ENCODE measurements around the gene NFE2L1.
A peak's percentile ranks its signal among the peaks of the same experiment; 100 is the strongest.
"Not testable (repeated sequence)": the region's sequence is repeated elsewhere in the genome, so short reads cannot be mapped to it uniquely, and the experiment has no call there.

The NFE2L1 gene

DNA sequence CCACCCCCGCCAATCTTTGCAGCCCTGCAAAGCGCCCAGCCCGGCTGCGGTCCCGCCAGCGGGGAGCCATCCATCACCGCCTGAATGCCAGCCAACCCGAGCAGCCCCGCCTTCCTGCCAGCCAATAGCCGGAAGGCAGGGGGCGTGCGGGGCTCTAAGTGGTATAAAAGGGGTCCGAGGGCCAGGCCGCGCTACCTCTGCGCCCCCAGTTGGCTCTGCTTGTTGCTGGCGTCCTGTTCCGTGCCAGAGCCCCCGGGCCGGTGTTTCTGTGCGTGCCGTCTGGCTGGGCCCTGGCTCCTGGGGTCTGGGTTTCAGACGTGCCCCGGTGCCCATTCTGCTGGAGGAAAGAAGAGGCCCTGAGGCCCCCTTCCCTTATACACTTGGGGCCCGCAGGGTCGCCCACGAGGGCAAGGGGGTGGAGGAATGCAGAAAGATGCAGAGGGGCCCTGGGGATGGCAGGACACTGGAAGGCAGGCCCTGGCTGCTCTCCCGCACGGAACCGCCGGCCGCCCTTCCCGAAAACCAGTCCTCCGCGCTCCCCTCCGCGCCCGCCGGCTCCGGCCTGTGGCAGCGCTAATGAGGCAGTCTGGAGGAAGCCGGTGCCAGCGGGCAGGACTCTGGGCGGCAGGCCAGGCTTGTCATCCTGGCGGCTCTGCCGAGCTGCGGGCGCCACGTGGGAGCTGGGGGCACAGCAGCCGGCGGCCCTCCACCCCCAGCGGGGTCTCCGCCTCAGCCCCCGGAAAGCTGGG, 24.6 kb upstream of the NFE2L1 start:
- DNase-seq: peak; percentile 40 to 47

DNA sequence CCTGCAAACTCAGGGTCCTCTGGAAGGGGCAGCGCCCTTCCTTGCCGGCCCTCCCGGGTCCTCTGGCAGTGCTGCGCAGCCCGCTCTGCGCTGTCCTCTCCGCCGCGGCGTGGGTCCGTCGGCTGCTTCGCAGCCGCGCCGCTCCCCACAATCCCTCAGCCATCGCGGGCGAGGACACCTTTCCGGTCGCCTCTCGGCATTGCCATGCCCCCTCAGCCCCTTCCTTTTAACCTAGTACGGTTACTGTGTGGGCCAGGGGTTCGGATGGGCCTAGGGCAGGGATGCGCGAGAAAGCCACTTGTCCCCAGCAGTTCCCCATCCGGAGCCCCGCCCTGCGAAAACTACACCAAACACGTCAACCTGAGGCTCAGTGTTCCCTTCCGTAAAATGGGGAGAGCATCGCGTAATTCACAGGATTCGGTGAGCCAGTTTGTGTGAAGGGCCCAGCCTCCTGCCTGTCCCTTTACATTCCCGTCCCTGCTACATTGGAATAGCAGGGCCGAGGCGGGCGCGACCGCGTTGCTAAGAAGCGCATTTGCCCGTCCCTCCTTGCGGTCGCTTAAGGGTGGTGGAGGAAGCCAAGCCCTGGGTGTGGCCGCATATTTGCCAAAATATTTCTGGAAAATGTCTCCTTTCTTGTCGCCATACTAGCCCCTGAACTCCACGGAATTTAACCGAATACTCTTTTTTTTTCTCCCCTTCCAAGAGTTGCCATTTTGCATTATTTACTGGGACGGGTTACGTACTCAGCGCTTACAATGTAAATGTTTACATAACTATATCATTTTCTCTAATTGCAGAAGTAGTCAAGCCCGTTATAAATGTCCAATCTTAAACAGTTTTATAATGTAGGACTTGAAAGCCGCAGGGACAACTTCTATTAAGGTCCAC, 23.8 kb upstream of the NFE2L1 start:
- DNase-seq: peak; percentile 30 to 56

DNA sequence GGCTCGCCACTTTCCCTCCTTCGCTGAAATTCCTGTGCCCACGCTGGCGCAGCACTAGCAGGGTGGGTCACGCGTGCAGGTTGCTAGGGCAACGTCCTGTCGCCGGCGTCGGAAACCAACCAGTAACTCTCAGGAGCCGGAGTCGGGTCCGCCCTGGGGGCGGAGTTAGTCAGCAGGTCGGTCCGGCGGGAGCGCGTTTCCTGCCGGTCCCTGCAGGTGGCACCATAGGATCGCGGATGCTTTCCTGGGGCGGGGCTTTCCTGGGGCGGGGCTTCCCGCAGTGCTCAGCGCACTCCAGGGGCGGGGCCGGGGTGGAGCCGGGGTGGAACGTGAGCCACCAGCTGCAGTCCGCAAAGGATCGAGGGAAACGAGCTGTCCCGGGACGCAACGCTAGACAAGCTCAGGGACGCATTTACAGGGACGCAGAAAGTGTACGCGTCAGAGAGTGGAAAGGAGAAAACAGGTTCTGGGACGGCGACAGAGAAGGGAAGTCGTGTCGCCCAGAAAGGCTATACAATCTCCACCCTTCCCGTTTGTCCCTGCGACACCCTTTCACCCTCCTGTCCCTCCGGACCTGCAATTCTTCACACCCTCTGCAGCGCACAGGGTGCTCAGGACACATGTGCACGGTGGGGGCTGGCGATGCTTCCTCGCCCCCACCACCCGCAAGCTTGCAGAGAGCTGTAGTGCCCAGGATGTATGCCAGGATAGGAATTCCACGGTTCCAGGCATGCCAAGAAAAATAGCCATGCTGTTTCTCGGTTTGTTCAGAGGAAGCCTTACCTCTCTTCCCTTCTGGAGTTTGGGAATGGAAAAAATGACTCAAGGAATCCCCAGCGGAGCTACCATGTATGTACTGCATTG, 22.9 kb upstream of the NFE2L1 start:
- peak; percentile 97 to 98 for DNase-seq

DNA sequence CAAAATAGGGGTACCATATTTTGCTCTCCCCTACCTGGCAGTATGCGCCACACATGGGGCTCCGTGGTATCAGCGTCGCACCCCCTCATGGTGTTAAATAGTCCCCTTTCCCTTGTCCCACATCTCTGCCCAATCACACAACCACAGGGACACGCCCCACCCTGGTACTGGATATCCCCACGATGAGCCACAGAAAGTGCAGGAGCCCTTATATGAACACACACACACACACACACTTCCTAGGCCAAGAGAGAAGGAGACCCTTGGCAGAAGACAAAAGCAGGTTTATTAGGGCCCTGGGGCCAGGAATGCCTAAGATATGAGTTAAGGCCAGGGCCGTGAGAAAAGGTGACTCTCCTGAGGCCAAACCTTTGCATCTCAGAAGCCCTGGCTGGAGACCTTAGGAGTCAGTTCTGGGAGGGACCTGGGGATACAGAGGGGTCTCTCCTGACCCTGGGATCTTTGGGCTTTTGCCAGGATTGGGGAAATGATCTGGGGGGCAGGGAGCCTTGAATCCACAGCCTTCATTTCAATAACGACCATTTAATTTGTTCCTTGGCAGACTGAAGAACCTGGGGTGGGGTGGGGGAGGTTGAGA, 22.2 kb upstream of the NFE2L1 start:
- DNase-seq: no peak

DNA sequence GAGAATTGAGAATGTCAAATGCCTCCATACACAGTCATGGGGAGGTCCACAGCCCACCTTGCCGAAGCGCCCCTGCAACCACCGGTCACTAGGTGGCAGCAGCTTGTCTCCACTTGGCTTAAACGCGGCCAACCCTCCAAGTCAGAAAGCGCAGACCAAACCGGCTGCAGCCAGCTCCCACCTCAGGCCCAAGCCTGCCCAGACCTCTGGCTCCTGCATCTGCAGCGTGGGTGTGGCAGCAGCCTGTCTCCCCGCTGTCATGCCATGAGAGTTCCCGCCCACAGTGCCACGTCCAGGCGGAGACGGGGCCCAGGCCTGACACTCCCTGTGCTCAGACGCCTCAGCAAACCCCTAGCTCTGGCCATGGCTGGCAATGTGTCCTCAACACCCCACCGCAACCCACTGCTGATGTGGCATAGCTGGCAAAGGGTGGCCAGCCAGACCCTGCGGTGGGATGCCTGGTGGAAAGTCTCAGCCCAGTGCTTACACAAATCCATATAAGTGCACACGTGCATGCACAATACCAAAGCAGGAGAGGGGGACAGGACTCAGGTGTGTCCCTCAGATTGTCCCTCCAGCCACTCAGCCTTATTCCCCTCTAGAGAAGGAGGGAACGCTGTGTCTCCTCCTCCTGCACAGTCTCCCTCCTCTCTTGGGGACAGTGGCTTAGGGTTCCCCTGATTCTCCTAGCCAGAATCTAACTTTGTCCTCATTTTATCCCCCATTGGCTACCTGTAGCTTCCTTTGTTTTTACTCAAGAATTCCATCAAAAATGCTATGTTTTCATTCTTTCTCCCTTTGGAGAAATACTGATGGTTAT, 21.4 kb upstream of the NFE2L1 start:
- DNase-seq: peak; percentile 74 to 77

DNA sequence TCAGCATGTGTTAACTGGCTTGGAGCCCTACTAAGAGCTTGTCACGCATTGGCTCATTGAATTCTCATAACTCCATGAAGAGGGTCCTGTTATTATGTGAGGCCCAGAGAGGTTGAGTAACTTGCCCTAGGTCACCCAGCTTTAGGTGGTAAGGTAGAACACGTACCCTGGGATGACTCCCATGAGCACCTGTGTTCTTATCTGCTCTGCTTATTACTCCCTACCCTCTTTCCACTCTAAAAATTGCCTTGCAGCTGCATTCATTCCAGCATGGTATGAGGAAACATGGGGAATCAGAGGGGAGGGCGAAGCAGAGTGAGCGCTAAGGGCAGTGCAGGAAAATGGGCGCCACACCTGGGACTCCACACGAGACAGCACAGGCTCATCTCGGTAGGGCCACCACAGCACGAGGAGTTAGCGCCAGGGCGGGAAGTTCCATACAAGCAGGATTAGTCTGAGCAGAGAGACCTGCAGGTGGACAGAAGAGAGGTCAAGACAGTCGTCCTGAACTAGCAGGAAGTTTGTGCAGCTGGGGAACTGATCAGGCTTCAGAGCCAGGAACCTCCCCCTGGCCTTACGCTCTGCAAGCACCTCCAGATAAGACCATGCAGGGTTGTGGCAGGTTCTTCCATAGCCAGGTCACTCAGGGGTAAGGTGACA, 20.7 kb upstream of the NFE2L1 start:
- no peak for DNase-seq

DNA sequence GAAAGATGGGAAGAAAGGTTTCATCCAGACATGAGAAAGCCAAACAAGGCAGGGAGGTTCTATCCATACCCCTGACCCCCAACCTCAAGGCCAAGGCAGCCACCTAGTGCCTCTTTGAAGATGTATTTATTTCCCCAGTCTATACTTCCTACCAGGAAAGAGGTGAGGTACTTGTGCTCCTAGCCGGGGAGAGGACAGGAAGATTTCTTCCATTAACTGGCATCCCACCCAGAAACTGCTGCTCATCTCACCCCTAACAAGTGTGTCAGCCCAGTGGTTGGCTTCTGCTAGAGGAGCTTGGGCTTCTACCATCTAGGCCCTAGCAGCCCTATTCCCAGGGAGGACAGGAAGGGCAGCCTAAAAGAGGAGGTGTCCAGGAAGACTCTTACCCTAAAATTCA, 19.4 kb upstream of the NFE2L1 start:
- no peak for DNase-seq

DNA sequence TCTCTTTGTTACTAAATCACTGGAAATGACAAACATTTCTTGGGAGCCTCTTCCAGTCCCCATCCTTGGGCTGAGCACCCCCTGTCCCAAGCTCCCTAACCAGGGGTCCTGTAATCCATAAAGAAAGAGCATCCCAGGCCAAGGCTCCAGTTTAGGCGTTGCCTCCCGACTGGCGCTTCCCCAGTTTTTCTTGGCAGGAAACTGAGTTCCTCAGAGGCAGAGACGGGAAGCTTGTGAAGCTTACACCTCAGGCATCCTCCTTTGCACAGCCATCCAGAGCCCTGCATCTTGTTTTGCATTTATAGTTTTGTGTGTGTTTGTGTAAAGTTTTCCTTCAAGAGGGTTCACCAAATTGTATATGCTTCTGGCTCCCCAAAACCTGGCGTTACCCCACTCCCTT, 17.6 kb upstream of the NFE2L1 start:
- no peak for DNase-seq

DNA sequence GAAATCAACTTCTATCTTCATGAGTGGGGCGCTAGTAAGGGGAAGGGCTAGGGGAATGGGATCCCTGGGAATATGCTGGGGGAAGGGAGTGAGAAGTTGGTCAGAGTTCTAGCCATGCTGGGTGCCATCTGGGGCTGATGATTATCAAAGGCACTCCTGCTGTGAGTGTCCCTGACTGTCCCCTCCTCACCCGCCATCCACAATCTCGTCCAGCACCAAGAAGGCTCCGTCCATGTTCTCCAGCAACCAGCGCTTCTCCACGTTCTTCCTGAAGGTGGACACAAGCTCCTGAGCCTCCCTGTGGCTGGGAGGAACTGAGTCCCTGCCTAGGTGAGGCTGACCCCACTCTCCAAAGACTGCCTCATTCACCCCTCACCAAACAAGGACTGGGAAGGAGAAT, 16.2 kb upstream of the NFE2L1 start:
- DNase-seq: no peak

DNA sequence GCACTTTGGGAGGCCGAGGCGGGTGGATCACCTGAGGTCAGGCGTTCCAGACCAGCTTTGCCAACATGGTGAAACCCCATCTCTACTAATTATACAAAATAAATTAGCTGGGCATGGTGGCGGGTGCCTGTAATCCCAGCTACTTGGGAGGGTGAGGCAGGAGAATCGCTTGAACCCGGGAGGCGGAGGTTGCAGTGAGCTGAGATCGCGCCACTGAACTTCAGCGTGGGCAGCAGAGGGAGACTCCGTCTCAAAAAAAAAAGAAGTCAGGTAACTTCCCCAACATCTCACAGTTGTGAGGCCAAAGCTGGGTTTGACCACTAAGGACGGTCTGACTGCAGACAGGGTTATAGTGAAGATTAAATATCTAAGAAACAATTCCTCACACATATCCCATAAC, 13.4 kb upstream of the NFE2L1 start:
- DNase-seq: not testable (repeated sequence)

DNA sequence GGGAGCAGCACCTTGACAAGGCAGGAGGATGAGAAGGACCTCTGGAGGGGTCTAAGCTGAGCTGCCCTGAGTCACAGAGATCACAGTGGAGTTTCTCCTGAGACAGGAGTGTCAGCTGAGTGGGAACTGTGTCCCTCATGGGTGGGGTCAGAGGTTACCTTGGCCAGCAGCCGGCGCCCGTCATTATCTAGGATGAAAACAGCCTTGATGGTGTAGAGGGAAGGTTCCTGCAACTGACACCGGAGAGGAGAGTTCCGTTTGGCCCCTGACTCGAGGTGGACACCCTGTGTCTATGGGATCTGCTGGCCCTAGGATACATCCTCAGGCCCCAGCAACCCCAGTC, 11.5 kb upstream of the NFE2L1 start:
- DNase-seq: no peak

DNA sequence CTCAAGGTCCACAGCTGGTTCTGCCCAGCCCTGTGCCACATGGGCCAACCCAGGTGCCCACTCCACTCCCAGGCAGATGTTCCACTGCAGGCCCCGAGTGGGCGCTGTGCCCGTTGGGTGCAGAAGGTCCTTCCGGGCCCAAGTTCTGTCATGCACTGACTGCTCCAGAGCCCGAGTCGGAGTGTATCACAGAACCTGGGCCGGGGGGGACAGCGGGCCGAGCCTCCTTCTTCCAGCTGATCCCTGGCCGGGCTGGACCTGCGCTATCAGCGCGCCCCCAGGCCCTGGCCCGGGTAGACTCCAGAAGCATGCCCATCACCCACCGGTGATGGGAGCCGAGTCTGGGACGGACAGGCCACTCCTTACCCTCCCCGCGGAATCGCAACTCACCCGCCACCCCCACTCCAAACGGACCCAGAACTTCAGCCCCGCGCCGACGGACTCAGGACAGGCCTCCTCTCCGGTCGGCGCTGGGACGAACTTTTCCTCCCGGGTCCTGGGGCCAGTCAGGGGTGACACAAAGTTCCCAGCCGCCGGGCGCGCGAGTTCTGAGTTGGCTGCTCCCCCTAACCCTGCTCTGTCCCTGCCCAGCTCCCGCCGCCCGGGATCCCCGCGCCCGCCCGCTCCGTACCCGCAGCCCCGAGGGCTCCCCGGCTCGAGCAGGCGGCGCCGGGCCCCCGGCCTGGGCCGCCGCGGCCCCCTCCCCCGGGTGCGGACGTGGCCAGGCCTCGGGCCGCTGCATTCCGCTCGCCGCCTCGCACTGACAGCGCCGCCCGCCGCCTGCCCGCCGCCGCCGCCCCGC, 10.9 kb upstream of the NFE2L1 start, which contains the start of gene COPZ2:
Gene COPZ2 (minus strand): TSS at position 762 of the 802 bp plus-strand sequence. CDS start 20 bp downstream, at position 742.
- DNase-seq: peak; percentile 66 to 68

DNA sequence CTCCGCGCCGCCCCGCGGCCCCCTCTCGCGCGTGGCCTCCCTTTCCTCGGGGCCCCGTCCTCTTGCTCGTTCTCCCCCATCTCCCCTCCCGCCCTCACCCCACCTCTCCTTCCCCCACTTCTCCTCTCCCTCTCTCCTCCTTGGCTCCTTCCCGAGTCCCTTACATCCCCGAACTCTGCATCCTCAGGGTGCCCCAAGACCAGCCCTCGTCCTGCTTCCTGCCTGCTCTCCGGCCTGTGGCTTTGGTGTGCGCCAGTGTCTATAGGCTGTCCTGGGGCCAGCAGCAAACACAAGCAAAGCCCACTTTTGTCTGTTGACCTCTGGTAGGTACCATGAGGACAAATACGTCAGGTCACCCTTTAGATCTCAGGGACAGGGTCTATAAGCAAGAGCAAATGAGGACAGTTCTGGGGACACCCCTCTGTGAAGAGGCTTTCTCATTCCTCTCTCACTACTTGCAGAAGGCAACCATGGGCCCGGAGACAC, 10.3 kb upstream of the NFE2L1 start:
- DNase-seq: no peak

DNA sequence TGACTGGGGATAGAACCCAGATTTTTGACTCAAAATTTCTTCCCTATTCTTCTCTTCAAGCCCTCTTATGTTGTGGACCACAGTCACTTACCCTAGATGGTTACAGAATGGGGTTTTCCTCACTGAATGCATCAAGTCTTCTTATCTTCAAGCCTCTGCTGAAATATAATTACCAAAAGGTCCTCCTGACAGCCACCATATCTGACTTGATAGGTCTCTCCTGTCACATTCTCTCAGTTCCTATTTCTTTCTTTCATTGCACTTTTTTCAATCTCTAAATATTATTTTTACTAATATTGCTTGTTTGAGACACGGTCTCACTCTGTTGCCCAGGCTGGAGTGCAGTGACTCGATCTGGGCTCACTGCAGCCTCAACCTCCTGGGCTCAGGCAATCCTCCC, 9.5 kb upstream of the NFE2L1 start:
- no peak for DNase-seq

DNA sequence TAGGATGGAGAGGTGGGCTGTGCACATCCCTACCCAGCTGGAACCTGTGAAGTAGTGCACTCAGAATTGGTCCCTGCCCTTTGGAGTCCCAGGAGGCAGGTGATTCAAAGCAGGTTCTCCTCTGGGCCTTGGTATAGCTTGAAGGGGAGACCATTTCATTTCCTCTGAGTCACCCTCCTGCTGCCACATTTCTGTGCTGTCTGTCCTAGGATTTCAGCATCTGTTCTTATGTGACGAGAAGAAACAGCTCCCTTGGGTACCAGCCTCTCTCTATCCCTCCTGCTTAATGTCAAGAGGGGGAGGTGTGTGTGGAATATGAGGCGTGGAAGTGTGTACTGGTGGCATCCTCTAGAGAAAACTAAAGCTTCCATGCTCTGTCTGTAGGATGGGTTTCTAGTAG, 5.0 kb upstream of the NFE2L1 start:
- no peak for DNase-seq

DNA sequence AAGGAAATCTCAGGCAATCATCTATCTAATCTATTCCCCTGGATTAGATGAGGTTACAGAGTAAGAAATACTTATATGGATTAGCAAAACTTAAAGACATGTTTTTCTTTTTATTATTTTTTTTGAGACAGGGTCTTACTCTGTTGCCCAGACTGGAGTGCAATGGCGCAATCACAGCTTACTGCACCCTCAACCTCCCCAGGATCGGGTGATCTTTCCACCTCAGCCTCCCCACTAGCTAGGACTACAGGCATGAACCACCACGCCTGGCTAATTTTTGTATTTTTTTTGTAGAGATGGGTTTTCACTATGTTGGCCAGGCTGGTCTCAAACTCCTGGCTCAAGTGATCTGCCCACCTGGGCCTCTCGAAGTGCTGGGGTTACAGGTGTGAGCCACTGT, 3.3 kb upstream of the NFE2L1 start:
- DNase-seq: no peak

DNA sequence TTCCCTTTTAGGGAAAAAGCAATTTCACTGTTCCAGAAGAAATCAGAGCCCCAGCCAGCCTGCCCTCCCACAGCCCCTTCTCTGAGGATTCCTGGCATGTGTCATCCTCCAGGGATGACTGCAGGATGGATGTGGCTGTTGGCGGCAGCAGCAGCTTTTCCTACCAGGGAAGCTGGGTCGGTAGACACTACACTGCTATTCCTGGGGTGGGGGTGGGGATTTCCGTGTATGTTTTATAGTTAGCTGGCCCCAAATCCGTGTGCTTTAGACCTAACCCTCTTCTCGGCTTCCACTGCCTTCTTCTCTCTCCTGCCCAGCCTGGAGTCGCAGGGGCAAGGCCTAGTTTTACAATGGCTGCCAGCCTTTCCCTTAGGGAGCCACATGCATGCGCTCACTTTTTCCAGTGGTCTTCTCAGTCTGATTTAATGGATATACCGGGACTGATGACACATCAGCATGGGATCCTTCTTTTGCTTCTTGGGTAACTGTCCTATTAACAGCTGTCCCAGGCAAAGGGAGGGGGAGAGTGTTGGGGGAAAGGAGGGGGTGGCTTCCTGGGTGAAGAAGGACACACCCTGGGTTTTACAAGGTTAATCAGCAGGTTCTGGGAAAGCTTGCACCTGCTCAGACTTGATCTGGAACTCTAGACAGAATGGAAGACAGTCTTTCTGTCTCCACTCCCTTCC, 2.7 kb upstream of the NFE2L1 start:
- no peak for DNase-seq

DNA sequence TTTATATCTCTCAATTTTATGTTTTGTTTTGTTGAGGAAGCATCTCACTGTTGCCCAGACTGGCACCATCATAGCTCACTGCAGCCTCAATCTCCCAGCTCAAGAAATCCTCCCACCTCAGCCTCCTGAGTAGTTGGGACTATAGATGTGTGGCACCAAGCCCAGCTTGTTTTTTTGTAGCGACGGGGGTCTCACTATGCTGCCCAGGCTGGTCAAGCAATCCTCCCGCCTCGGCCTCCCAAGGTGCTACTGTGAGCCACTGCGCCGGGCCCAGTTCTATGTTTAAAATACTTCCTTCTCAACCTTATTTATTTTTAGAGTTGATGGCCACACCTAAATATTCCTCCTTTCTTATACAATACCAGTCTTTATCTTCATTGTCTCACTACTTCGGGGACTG, 1.9 kb upstream of the NFE2L1 start:
- DNase-seq: no peak

DNA sequence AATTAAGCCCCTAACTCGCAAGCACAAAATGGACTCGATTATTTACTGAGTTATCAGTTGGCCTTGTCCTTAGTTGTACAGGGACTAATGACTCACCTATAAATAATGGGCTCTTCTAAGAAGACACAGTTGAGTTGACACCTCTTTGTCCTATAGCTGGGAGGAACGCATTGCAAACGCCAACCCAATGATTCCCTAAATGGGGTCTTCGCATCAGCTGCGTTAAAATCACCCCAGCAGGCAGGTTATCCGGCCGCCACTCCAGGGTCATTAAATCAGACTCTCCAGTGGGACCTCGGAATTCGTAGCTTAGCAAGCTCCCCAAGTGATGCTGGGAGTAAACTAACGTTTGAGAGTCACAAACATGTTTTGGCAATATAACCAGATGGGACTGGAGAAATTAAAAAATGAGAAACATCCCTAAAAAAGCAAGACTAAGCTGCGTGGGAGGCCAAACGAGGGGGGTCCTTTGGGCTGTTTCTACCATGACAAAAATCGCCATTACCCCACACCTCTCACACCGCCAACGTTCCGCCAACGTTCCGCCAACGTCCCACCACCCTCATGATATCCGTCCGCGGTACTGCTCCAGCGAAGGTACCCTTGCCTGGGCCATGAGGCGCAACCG, 932 bp upstream of the NFE2L1 start:
- no peak for DNase-seq

Data from CD4-positive, alpha-beta T cell treated with Interleukin-4 for 1 hour (primary cell).